ENCODE results near the gene LENG8.

The LENG8 gene

GRCh38 chr19:54420383-54421168 lies 28.4 kb upstream of the LENG8 start:
- Histone ChIP-seq H3K36me3 (ENCODE audit: insufficient read depth, low read length) (no peaks in the 10 kb centered on the region), H3K9ac (ENCODE audit: insufficient read length) (no peak overlapping the region), H3K27ac (no peak overlapping the region), H3K4me3 (0 out of 2 replicates have a peak overlapping the region, but pooled peaks have one; percentile 25), H3K9me3 (ENCODE audit: low read depth, low read length) (no peaks in the 10 kb centered on the region)
- TF ChIP-seq POLR2AphosphoS5 (IDR thresholded peaks at IDR 0.05; ENCODE audit: borderline replicate concordance, low read depth, low read length): no peak
- TF ChIP-seq EZH2 (IDR thresholded peaks at IDR 0.05): no peak
- TF ChIP-seq FOXP2 (optimal IDR thresholded peaks at IDR 0.05; ENCODE audit: control extremely low read depth, extremely low read length, insufficient read depth): no peak
- DNase-seq (ENCODE audit: low read depth, low spot score): no peak

- no peak overlapping the region for H3K4me3 ChIP-seq
- DNase-seq (ENCODE audit: low read depth, low spot score): no peak
- no peak overlapping the region for H3K27ac ChIP-seq
- H3K36me3 ChIP-seq (ENCODE audit: insufficient read depth, low read length): no peaks in the 10 kb centered on the region
- H3K9ac ChIP-seq (ENCODE audit: insufficient read length): no peak overlapping the region
- TF ChIP-seq POLR2AphosphoS5 (IDR thresholded peaks at IDR 0.05; ENCODE audit: borderline replicate concordance, low read depth, low read length): no peak
- TF ChIP-seq EZH2 (IDR thresholded peaks at IDR 0.05): no peak
- no peaks in the 10 kb centered on the region for H3K9me3 ChIP-seq (ENCODE audit: low read depth, low read length)
These were observed 27.9 kb upstream of the LENG8 start for GRCh38 chr19:54421169-54421516.

DNA sequence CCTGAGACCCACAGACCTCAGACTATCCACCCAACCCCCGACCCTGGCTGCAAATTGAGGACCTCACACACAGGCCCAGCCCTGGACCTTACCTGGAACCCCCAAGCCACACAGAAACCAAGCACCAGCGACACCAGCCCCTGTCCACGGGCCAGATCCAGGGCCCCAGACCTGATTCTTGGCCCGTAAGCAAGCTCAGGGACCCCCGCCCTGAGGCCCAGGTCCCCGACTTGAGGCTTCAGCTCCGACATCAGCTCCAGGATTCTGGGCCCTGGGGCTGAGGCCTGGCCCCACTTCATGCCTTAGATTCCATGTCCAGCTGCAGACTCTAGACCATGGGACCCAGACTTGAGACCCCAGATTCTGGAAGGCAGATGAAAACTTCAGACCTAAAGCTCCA lies 27.5 kb upstream of the LENG8 start:
- Histone ChIP-seq H3K9ac (ENCODE audit: insufficient read length) (no peak overlapping the region), H3K9me3 (ENCODE audit: low read depth, low read length) (no peaks in the 10 kb centered on the region), H3K36me3 (ENCODE audit: insufficient read depth, low read length) (no peaks in the 10 kb centered on the region), H3K4me3 (no peak overlapping the region), H3K27ac (no peak overlapping the region)
- DNase-seq (ENCODE audit: low read depth, low spot score): no peak
- TF ChIP-seq POLR2AphosphoS5 (IDR thresholded peaks at IDR 0.05; ENCODE audit: borderline replicate concordance, low read depth, low read length): no peak
- no peak for TF ChIP-seq EZH2 (IDR thresholded peaks at IDR 0.05)
- TF ChIP-seq FOXP2 (optimal IDR thresholded peaks at IDR 0.05; ENCODE audit: control extremely low read depth, extremely low read length, insufficient read depth): no peak

DNA sequence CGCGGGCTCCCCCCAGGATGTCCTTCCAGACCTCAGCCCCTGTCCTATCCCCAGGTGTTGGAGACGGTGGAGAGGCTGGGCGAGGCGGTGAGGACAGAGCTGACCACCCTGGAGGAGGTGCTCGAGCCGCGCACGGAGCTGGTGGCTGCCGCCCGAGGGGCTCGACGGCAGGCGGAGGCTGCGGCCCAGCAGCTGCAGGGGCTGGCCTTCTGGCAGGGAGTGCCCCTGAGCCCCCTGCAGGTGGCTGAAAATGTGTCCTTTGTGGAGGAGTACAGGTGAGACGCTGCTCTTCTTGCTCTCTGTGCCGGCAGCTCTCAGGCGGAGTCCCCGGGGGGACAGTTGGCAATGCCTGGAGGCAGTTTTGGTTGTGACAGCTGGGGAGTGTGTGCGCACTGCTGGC lies 26.9 kb upstream of the LENG8 start:
- Histone ChIP-seq H3K9ac (ENCODE audit: insufficient read length) (no peak overlapping the region), H3K36me3 (ENCODE audit: insufficient read depth, low read length) (no peaks in the 10 kb centered on the region), H3K9me3 (ENCODE audit: low read depth, low read length) (no peaks in the 10 kb centered on the region), H3K27ac (no peak overlapping the region), H3K4me3 (no peak overlapping the region)
- TF ChIP-seq POLR2AphosphoS5 (IDR thresholded peaks at IDR 0.05; ENCODE audit: borderline replicate concordance, low read depth, low read length) (no peak), EZH2 (IDR thresholded peaks at IDR 0.05) (no peak), FOXP2 (optimal IDR thresholded peaks at IDR 0.05; ENCODE audit: control extremely low read depth, extremely low read length, insufficient read depth) (no peak)
- DNase-seq (ENCODE audit: low read depth, low spot score): no peak

DNA sequence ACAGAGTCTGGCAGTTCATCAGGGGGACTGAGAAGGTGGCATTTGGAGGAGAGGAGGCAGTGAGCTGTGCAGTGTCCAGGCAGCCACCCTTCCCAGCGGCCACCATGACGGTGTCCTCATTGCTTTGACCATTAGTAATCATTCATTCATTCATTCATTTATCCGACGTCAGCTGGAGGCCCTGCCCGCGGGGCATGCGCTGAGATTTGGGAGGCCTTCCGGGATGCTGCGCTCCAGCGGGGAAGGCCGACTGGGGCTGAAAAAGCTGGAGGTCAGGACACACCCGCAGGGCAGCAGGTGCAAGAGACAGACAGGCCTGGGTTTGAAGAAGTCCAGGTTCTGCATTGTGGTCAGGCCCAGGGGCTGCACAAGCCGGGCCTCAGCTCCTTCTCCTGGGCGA lies 24.8 kb upstream of the LENG8 start:
- no peak overlapping the region for H3K4me3 ChIP-seq
- no peak overlapping the region for H3K9ac ChIP-seq (ENCODE audit: insufficient read length)
- H3K9me3 ChIP-seq (ENCODE audit: low read depth, low read length): no peaks in the 10 kb centered on the region
- H3K27ac ChIP-seq: no peak overlapping the region
- no peak for DNase-seq (ENCODE audit: low read depth, low spot score)
- no peaks in the 10 kb centered on the region for H3K36me3 ChIP-seq (ENCODE audit: insufficient read depth, low read length)
- TF ChIP-seq FOXP2 (optimal IDR thresholded peaks at IDR 0.05; ENCODE audit: control extremely low read depth, extremely low read length, insufficient read depth) (no peak), EZH2 (IDR thresholded peaks at IDR 0.05) (no peak), POLR2AphosphoS5 (IDR thresholded peaks at IDR 0.05; ENCODE audit: borderline replicate concordance, low read depth, low read length) (no peak)

DNA sequence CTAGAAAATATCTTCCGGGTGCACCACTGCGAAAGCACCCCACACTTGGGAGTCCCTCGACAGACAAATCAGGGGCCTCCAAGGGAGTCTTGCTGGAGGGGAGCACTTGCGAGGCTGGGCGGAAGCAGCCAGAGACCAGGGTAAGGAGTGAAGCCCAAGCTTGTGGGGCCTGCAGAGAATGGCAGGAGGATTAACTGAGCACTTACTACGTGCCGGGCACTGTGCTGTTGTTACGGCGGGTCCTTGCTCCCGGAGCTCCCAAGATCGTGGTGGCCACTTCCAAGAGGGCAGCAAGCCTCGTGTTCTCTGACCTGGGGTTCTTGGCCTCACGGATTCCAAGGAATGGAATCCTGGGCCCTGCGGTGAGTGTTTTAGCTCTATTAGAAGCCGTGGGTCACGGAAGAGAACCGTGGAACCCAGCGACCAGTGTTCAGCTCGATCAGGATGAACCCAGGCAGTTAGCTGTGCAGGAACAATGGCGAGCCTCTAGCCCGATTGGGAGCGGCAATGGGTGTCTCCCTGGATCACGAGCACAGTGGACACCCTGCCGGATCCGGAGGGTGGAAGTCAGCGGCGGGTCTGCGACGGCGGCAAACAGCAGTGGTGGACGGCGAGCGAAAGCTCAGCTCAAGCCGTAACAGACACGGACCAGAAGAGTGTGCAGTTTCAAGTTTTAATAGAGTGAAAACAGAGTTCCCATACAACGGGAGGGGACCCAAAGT lies 24.2 kb upstream of the LENG8 start:
- Histone ChIP-seq H3K9ac (ENCODE audit: insufficient read length) (no peak overlapping the region), H3K9me3 (ENCODE audit: low read depth, low read length) (no peaks in the 10 kb centered on the region), H3K27ac (no peak overlapping the region), H3K4me3 (no peak overlapping the region), H3K36me3 (ENCODE audit: insufficient read depth, low read length) (no peaks in the 10 kb centered on the region)
- TF ChIP-seq POLR2AphosphoS5 (IDR thresholded peaks at IDR 0.05; ENCODE audit: borderline replicate concordance, low read depth, low read length): no peak
- no peak for TF ChIP-seq FOXP2 (optimal IDR thresholded peaks at IDR 0.05; ENCODE audit: control extremely low read depth, extremely low read length, insufficient read depth)
- TF ChIP-seq EZH2 (IDR thresholded peaks at IDR 0.05): no peak
- no peak for DNase-seq (ENCODE audit: low read depth, low spot score)

DNA sequence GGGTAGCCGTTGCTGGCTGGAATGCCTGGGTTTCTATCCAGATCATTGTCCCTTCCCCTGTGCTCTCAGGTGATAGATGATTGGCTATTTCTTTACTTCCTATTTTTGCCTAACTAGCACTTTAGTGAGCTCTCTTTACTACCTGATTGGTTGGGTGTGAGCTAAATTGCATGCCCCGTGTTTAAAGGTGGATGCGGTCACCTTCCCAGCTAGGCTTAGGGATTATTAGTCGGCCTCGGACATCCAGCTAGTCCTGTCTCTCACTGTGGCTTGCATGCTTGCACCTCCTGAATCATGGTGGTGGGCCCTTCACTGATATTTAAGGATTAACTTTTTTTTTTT lies 23.6 kb upstream of the LENG8 start:
- TF ChIP-seq POLR2AphosphoS5 (IDR thresholded peaks at IDR 0.05; ENCODE audit: borderline replicate concordance, low read depth, low read length) (no peak), FOXP2 (optimal IDR thresholded peaks at IDR 0.05; ENCODE audit: control extremely low read depth, extremely low read length, insufficient read depth) (no peak)

DNA sequence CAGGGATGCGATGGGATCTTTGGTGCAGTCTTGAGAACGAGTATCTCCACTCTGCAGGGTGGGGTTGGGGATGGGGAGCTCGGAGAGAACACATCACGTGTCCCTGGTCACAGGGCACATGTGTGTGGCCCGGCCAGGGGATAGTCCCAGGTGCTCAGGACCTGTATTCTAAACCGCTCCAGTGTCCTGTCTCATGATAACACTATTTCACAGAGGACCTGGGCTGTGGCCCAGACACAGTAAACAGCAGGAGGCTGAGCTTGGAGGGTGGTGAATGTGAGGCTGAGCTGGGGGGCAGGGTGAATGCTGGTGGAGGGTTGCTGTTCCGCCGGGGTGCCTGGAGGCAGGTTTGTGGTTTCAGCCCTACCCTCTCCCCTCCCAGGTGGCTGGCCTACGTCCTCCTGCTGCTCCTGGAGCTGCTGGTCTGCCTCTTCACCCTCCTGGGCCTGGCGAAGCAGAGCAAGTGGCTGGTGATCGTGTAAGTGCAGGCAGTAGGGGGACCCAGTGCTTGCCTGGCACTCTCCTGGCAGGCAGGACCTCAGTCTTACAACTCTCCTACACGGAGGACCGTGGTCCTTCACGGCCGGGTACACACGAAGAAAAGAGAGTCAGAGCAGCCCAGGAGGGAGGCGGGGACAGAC lies 22.6 kb upstream of the LENG8 start:
- TF ChIP-seq FOXP2 (optimal IDR thresholded peaks at IDR 0.05; ENCODE audit: control extremely low read depth, extremely low read length, insufficient read depth) (no peak), EZH2 (IDR thresholded peaks at IDR 0.05) (no peak), POLR2AphosphoS5 (IDR thresholded peaks at IDR 0.05; ENCODE audit: borderline replicate concordance, low read depth, low read length) (no peak)
- Histone ChIP-seq H3K27ac (no peak overlapping the region), H3K4me3 (no peak overlapping the region)

More for the DNA sequence above, 23.6 kb upstream of the LENG8 start:
- Histone ChIP-seq H3K9ac (ENCODE audit: insufficient read length) (no peak overlapping the region), H3K27ac (no peak overlapping the region), H3K4me3 (no peak overlapping the region), H3K9me3 (ENCODE audit: low read depth, low read length) (no peaks in the 10 kb centered on the region), H3K36me3 (ENCODE audit: insufficient read depth, low read length) (no peaks in the 10 kb centered on the region)
- no peak for DNase-seq (ENCODE audit: low read depth, low spot score)

More for the DNA sequence above, 22.6 kb upstream of the LENG8 start:
- no peaks in the 10 kb centered on the region for H3K9me3 ChIP-seq (ENCODE audit: low read depth, low read length)
- H3K9ac ChIP-seq (ENCODE audit: insufficient read length): no peak overlapping the region
- no peaks in the 10 kb centered on the region for H3K36me3 ChIP-seq (ENCODE audit: insufficient read depth, low read length)
- no peak for DNase-seq (ENCODE audit: low read depth, low spot score)

All from SK-N-MC (cell line).